Brain microvascular endothelial cell (primary cell): ENCODE results near the gene CDC42EP5.

Source experiments
- DNase-seq: peaks from one replicate; pipeline ENCODE4 v3.0.0-alpha.2; 2020
- H3K27ac ChIP-seq: fragments of 250-450 bp; sonication (Bioruptor Pico); 2 replicates; pipeline ENCODE4 v1.5.1; 2020; ENCODE audit warnings: mild to moderate bottlenecking, moderate library complexity
- H3K27me3 ChIP-seq: fragments of 250-450 bp; sonication (Bioruptor Pico); replicated peaks from 2 replicates; pipeline ENCODE4 v1.5.1; 2020; ENCODE audit warnings: mild to moderate bottlenecking
- H3K36me3 ChIP-seq: fragments of 250-450 bp; sonication (Bioruptor Pico); replicated peaks from 2 replicates; pipeline ENCODE4 v1.5.1; 2020; ENCODE audit warnings: mild to moderate bottlenecking
- H3K4me3 ChIP-seq: 2 replicates; pipeline ENCODE4 v1.5.1; 2011; ENCODE audit warnings: low read depth, mild to moderate bottlenecking, control low read depth, low read length, moderate library complexity
- CTCF ChIP-seq: IDR thresholded peaks from 2 replicates; pipeline ENCODE4 v1.5.1; 2011; ENCODE audit warnings: low read depth, mild to moderate bottlenecking, moderate library complexity, low read length, control low read depth, inconsistent platforms; ENCODE audit errors: missing control alignments
- in situ Hi-C: cut with HindIII; loops from 2 replicates; pipeline ENCODE4 v1.10.0; 2017; ENCODE audit warnings: low sequenced_read_pairs, low pct_ligation_motif_present

Gene CDC42EP5

GRCh38 chr19:54458648-54459281 is 14.3 kb downstream of the CDC42EP5 start:
- no peak overlapping the region for H3K27ac ChIP-seq
- H3K36me3 ChIP-seq: peaks cover 81% of the 10 kb centered on the region
- DNase-seq: no peak
- in situ Hi-C loops: no loop called here
- no peaks in the 10 kb centered on the region for H3K27me3 ChIP-seq
- no peak overlapping the region for H3K4me3 ChIP-seq
- no peak for TF ChIP-seq CTCF

- H3K36me3 ChIP-seq: peaks cover 89% of the 10 kb centered on the region
- no peak for TF ChIP-seq CTCF
- H3K4me3 ChIP-seq: no peak overlapping the region
- no peak for DNase-seq
- H3K27ac ChIP-seq: no peak overlapping the region
- in situ Hi-C loops: no loop called here
- no peaks in the 10 kb centered on the region for H3K27me3 ChIP-seq
These were observed 15.1 kb downstream of the CDC42EP5 start for GRCh38 chr19:54457773-54458647.

- no peak for TF ChIP-seq CTCF
- no peak overlapping the region for H3K27ac ChIP-seq
- in situ Hi-C loops: no loop called here
- no peaks in the 10 kb centered on the region for H3K27me3 ChIP-seq
- DNase-seq: no peak
- peaks cover 94% of the 10 kb centered on the region for H3K36me3 ChIP-seq
- no peak overlapping the region for H3K4me3 ChIP-seq
These were observed 16.4 kb downstream of the CDC42EP5 start for GRCh38 chr19:54456423-54457373.

GRCh38 chr19:54455786-54456422 is 17.2 kb downstream of the CDC42EP5 start:
- in situ Hi-C loops: no loop called here
- no peak for TF ChIP-seq CTCF
- H3K27ac ChIP-seq: no peak overlapping the region
- peaks cover 92% of the 10 kb centered on the region for H3K36me3 ChIP-seq
- H3K27me3 ChIP-seq: no peaks in the 10 kb centered on the region
- no peak for DNase-seq
- H3K4me3 ChIP-seq: no peak overlapping the region
